Large intestine (tissue), 3 donors: Measurements from ENCODE around the gene CSPG4. TPM values are rescaled to one million over a fixed set of nuclear protein-coding genes. Genes with fewer than 3 reads are reported as not detected.
"Not testable (repeated sequence)": the region's sequence is repeated elsewhere in the genome, so short reads cannot be mapped to it uniquely, and the experiment has no call there.

Experiments
- DNase-seq, 2 donors: peaks; one replicate each; pipeline versions ENCODE4 v3.0.0 to v3.0.0-alpha.2; 2013
- H3K27ac ChIP-seq: one replicate; pipeline ENCODE4 v1.5.1; 2013; ENCODE audit warnings: low read length
- H3K27me3 ChIP-seq: 2 replicates; pipeline ENCODE4 v1.6.1; 2013; ENCODE audit warnings: low read length; ENCODE audit not compliant: control insufficient read depth, insufficient read depth
- H3K36me3 ChIP-seq: 2 replicates; pipeline ENCODE4 v1.6.1; 2013; ENCODE audit warnings: low read length; ENCODE audit not compliant: control insufficient read depth, insufficient read depth
- H3K4me1 ChIP-seq: one replicate; pipeline ENCODE4 v1.6.1; 2013; ENCODE audit warnings: low read length; ENCODE audit not compliant: control insufficient read depth, insufficient read depth
- H3K4me3 ChIP-seq: one replicate; pipeline ENCODE4 v1.5.1; 2013; ENCODE audit warnings: low read length
- H3K9me3 ChIP-seq: one replicate; pipeline ENCODE4 v1.6.1; 2013; ENCODE audit warnings: mild to moderate bottlenecking, low read depth, low read length, moderate library complexity; ENCODE audit not compliant: control insufficient read depth
- WGBS: methylation state at CpG from one replicate; pipeline ENCODE4 v1.1.5; 2013; ENCODE audit warnings: low lambda C conversion rate; ENCODE audit not compliant: insufficient coverage; 5-methylcytosine and 5-hydroxymethylcytosine counted together
- polyA plus RNA-seq: library from polyadenylated mRNA; unstranded; fragments of 120-200 nt; gene quantifications from one replicate; pipeline ENCODE4 v1.2.1, GENCODE V29; 2013

CSPG4 gene
- polyA plus RNA-seq, 1 donor, result 6.9 TPM

DNA sequence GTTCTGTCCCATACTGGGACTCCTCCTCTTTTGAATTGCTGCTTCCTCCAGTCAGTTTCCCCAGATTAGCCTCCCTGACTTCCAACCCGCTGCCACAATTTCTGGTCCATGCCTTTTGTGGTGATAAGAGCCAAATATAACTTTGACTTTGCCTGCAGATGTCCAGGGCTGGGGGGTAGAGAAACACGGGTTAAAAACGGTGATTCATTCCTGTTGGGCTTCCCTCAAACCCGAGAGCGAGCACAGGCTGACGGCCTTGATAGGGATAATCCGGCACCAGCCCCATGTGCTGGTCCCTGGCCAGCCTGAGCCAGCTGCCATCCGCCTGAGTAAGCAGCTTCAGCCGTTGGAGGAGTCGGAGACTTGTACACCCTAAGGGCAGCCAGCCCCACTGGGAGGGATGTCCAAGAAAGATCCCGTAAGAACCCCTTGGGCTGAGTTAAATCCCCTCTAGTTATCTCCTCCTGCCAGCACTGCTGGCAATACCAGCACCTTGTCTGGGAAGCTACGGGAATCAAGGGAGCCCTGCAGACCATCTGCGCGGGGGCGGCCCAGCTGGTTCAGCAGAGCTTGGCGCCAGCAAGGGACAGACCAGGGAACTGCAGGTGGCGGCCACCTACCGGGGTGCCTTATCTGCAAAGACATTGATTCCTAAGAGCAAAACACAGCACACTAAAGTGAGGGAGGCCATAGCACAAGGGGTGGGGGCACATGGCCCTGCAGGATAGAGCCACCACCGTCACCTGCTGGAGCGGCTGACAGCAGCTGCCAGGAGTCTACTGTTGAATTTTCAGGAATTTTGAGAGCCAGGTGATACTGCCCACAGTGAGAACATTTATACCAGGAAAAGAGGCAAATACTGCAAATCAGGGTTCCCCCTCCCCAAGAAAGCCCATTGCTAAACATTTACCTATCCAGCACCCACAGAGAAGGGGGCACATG lies 18.1 kb downstream of the CSPG4 start:
- no CpG with 5 or more reads among the region's 20 CpGs for WGBS
- Histone ChIP-seq H3K36me3 (no peaks in the 10 kb centered on the region), H3K27ac (no peak overlapping the region), H3K4me1 (peaks cover 10% of the 10 kb centered on the region), H3K9me3 (no peaks in the 10 kb centered on the region), H3K4me3 (no peak overlapping the region), H3K27me3 (no peaks in the 10 kb centered on the region)
- DNase-seq, result peak in 1 of 2 donors; percentile 65

DNA sequence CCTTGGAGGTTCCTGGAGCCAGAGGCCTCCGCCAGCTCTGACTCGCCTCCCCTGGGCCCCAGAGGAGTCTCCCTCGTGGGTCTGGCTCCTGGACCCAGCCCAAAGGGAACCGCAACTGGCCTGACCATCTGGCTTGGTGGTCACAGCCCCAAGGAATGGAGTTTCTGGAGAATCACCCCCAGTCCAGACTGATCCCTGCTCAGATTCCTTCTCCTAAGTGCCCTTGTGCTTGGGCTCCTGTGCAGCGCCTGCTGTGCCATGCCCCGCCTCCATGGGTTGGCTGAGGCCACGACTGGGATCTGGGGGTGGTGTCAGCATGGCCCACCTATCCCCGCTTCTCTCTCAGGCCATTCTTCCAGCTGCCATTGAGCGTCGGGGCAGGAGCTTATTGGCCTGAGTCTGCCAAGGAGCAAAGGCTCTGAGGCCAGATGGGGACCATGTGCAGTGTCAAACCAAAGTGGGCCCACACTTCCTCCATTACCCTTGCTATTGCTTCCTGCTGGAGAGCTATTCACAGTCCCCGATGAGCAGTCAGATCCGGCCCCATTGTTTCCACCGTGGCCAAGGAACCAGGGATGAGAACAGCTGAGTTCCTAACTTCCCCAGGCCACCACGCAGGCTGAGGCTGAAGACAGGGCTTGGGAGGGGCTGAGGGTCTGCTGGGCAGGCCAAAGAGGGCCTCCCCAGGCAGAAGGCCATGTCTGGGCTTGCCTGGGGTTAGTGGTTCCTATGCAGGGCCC lies 19.0 kb downstream of the CSPG4 start:
- no peak for DNase-seq
- Histone ChIP-seq H3K4me1 (peaks cover 10% of the 10 kb centered on the region), H3K4me3 (no peak overlapping the region), H3K27me3 (no peaks in the 10 kb centered on the region), H3K9me3 (no peaks in the 10 kb centered on the region), H3K36me3 (no peaks in the 10 kb centered on the region), H3K27ac (no peak overlapping the region)
- WGBS, result no CpG with 5 or more reads among the region's 14 CpGs

DNA sequence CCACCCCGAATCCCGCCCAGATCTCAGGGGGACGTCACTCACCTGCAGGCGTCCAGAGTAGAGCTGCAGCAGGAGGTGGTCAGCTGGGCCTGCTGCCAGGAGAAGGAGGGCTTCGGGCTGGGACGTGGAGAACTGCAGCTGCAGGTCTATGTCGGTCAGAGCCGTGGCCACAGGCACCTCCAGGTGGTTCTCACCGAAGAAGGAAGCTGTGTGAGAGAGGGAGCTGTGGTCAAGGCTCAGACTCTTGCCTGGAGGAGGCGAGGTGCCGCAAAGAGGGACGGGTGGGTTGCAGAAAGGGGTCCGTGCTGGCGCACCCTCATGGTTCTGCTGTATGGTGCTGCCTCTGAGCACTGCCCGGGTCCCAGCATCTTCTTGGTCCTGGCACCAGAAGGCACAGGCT lies 19.6 kb downstream of the CSPG4 start:
- WGBS, result no CpG with 5 or more reads among the region's 15 CpGs
- not testable (repeated sequence) for H3K27me3 ChIP-seq, H3K36me3 ChIP-seq, DNase-seq, H3K9me3 ChIP-seq, H3K4me1 ChIP-seq, H3K27ac ChIP-seq, H3K4me3 ChIP-seq

- H3K27ac ChIP-seq, H3K27me3 ChIP-seq, DNase-seq, H3K4me1 ChIP-seq, H3K9me3 ChIP-seq, H3K4me3 ChIP-seq, H3K36me3 ChIP-seq: not testable (repeated sequence)
- WGBS, result no CpG with 5 or more reads among the region's 4 CpGs
Observed at GRCh38 chr15:75692311-75692710, 20.3 kb downstream of the CSPG4 start.

DNA sequence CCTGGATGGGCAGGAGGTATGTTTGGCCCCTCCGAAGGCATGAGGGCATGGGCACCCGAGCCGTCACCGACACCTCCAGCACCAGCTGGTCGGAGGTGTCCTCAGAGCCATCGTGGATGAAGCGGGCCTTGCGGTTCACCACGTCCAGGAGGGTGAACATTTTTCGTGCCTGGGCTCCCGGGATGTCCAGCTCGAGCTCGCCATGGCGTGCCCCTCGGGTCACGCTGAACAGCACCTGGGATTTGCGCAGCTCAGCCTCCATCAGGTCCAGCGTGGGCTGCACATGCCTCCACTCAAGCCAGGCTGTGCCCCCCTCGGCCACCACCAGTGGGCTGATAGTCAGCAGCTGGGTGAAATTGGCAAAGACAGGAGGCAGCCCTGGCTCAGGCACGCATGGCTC lies 23.2 kb downstream of the CSPG4 start:
- H3K4me1 ChIP-seq, H3K27ac ChIP-seq, H3K9me3 ChIP-seq, H3K36me3 ChIP-seq, H3K4me3 ChIP-seq, H3K27me3 ChIP-seq, DNase-seq: not testable (repeated sequence)
- no CpG with 5 or more reads among the region's 20 CpGs for WGBS

DNA sequence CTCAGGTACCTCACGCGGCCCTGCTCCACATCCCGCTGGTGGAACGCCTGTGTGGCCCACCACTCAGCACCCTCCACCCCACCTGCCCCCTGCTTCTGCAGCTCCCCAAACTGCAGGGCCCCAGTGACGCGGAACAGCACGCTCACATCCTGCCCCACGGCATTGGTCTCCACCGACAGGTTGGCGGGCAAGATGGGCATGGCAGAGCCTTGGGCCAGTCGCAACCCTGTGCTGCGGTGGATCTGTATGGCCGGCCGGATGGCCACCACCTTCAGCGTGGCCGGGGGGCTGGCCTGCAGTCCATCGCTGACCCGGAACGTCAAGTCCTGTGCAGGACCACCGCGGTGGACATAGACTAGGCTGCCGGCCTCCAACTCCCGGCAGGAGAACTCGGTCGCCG lies 23.8 kb downstream of the CSPG4 start:
- Histone ChIP-seq H3K36me3 (peaks cover 3% of the 10 kb centered on the region), H3K9me3 (no peaks in the 10 kb centered on the region), H3K4me3 (no peak overlapping the region), H3K27me3 (no peaks in the 10 kb centered on the region), H3K27ac (no peak overlapping the region), H3K4me1 (no peaks in the 10 kb centered on the region)
- WGBS, result no CpG with 5 or more reads among the region's 26 CpGs
- DNase-seq, result no peak

DNA sequence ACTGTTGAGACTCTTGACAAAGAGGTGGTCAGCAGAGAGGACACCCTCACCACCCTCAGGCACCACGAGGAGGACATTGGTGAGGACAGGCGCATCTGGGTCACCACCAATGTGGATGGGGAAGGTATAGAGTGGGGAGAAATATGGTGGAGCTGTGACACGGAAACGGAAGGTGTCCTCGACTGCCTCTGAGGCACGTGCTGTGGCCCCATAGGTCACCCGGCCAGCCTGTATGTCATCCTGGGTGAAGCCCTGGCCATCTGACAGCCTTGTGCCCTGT lies 24.4 kb downstream of the CSPG4 start:
- Histone ChIP-seq H3K36me3 (peaks cover 3% of the 10 kb centered on the region), H3K4me3 (no peak overlapping the region), H3K4me1 (peaks cover 5% of the 10 kb centered on the region), H3K27ac (no peak overlapping the region), H3K27me3 (no peaks in the 10 kb centered on the region), H3K9me3 (no peaks in the 10 kb centered on the region)
- no peak for DNase-seq
- WGBS, result no CpG with 5 or more reads among the region's 7 CpGs

GRCh38 chr15:75687486-75688277 lies 25.0 kb downstream of the CSPG4 start:
- H3K36me3 ChIP-seq, result peaks cover 3% of the 10 kb centered on the region
- WGBS, result no CpG with 5 or more reads among the region's 44 CpGs

GRCh38 chr15:75686212-75686642 lies 26.4 kb downstream of the CSPG4 start:
- H3K4me3 ChIP-seq, H3K36me3 ChIP-seq, H3K9me3 ChIP-seq, H3K27ac ChIP-seq, H3K4me1 ChIP-seq, H3K27me3 ChIP-seq: not testable (repeated sequence)
- peak; percentile 50 to 58 for DNase-seq
- WGBS, result no CpG with 5 or more reads among the region's 14 CpGs

More at GRCh38 chr15:75687486-75688277, 25.0 kb downstream of the CSPG4 start:
- Histone ChIP-seq H3K4me1 (peaks cover 6% of the 10 kb centered on the region), H3K27me3 (no peaks in the 10 kb centered on the region), H3K4me3 (no peak overlapping the region), H3K27ac (no peak overlapping the region), H3K9me3 (no peaks in the 10 kb centered on the region)
- DNase-seq, result no peak

GRCh38 chr15:75685195-75685594 lies 27.5 kb downstream of the CSPG4 start:
- Histone ChIP-seq H3K36me3 (peaks cover 3% of the 10 kb centered on the region), H3K9me3 (no peaks in the 10 kb centered on the region), H3K27me3 (no peaks in the 10 kb centered on the region), H3K4me1 (peaks cover 10% of the 10 kb centered on the region), H3K27ac (no peak overlapping the region), H3K4me3 (no peak overlapping the region)
- no CpG with 5 or more reads among the region's 12 CpGs for WGBS
- DNase-seq, result no peak
